GM06990 (cell line): ENCODE data around the gene RAMACL.

Experiments
- DNase-seq: peaks from one replicate; pipeline ENCODE4 v3.0.0-alpha.2; 2011; ENCODE audit not compliant: insufficient read length; ENCODE audit errors: extremely low read depth
- H3K27me3 ChIP-seq: replicated peaks from 2 replicates; pipeline ENCODE4 v1.6.0; 2011; ENCODE audit warnings: low read length; ENCODE audit not compliant: control insufficient read depth, insufficient read depth
- H3K36me3 ChIP-seq: 2 replicates; pipeline ENCODE4 v1.5.1; 2011; ENCODE audit warnings: low read length; ENCODE audit not compliant: control insufficient read depth, insufficient read depth
- H3K4me3 ChIP-seq: replicated peaks from 2 replicates; pipeline ENCODE4 v1.5.1; 2011; ENCODE audit warnings: low read depth, mild to moderate bottlenecking, control low read depth, low read length
- CTCF ChIP-seq: IDR thresholded peaks from 2 replicates; pipeline ENCODE4 v1.5.1; 2011; ENCODE audit warnings: low read length, control low read depth, mild to moderate bottlenecking, inconsistent platforms; ENCODE audit not compliant: insufficient read depth, poor library complexity, severe bottlenecking

The RAMACL gene

GRCh38 chr6:166556863-166557322 lies 29.6 kb downstream of the RAMACL start:
- DNase-seq = no peak
- H3K4me3 ChIP-seq = no peak overlapping the region
- no peak for TF ChIP-seq CTCF
- no peaks in the 10 kb centered on the region for H3K27me3 ChIP-seq
- no peaks in the 10 kb centered on the region for H3K36me3 ChIP-seq

GRCh38 chr6:166556336-166556735 lies 30.1 kb downstream of the RAMACL start:
- Histone ChIP-seq H3K36me3 (no peaks in the 10 kb centered on the region), H3K4me3 (no peak overlapping the region), H3K27me3 (no peaks in the 10 kb centered on the region)
- TF ChIP-seq CTCF = no peak
- no peak for DNase-seq

GRCh38 chr6:166555086-166555485 lies 31.4 kb downstream of the RAMACL start:
- TF ChIP-seq CTCF = no peak
- no peaks in the 10 kb centered on the region for H3K27me3 ChIP-seq
- H3K36me3 ChIP-seq = no peaks in the 10 kb centered on the region
- DNase-seq = no peak
- H3K4me3 ChIP-seq = no peak overlapping the region

GRCh38 chr6:166554316-166554715 lies 32.2 kb downstream of the RAMACL start:
- H3K4me3 ChIP-seq = no peak overlapping the region

GRCh38 chr6:166553563-166554271 lies 32.8 kb downstream of the RAMACL start:
- TF ChIP-seq CTCF = no peak
- Histone ChIP-seq H3K36me3 (no peaks in the 10 kb centered on the region), H3K27me3 (no peaks in the 10 kb centered on the region), H3K4me3 (no peak overlapping the region)
- DNase-seq = no peak

More at GRCh38 chr6:166554316-166554715, 32.2 kb downstream of the RAMACL start:
- Histone ChIP-seq H3K27me3 (no peaks in the 10 kb centered on the region), H3K36me3 (no peaks in the 10 kb centered on the region)
- no peak for TF ChIP-seq CTCF
- DNase-seq = no peak
